GM12873 (cell line): ENCODE measurements around the gene AHDC1.

Experiments
- CTCF ChIP-seq: IDR thresholded peaks from 2 replicates; pipeline ENCODE4 v1.5.1; 2012; ENCODE audit warnings: low read depth, mild to moderate bottlenecking, moderate library complexity, low read length, control low read depth; ENCODE audit not compliant: insufficient read depth; ENCODE audit errors: missing control alignments

AHDC1 gene

GRCh38 chr1:27614043-27614624 lies 10.2 kb upstream of the AHDC1 start:
- no peak for TF ChIP-seq CTCF

GRCh38 chr1:27612718-27613117 lies 8.8 kb upstream of the AHDC1 start:
- TF ChIP-seq CTCF, result no peak

GRCh38 chr1:27611450-27611849 lies 7.5 kb upstream of the AHDC1 start:
- TF ChIP-seq CTCF, result no peak

GRCh38 chr1:27609618-27610240 lies 5.8 kb upstream of the AHDC1 start:
- TF ChIP-seq CTCF, result no peak

GRCh38 chr1:27609210-27609555 lies 5.2 kb upstream of the AHDC1 start:
- no peak for TF ChIP-seq CTCF

GRCh38 chr1:27607239-27607804 lies 3.4 kb upstream of the AHDC1 start:
- TF ChIP-seq CTCF, result no peak

- no peak for TF ChIP-seq CTCF
Measured at GRCh38 chr1:27606708-27607238, 2.8 kb upstream of the AHDC1 start.
